Lung (tissue), 12 donors: ENCODE results near the gene PDE6A. TPM values are rescaled to one million over a fixed set of nuclear protein-coding genes. Genes with fewer than 3 reads are reported as not detected.
A peak's percentile ranks its signal among the peaks of the same experiment; 100 is the strongest.

ENCODE experiments used
- ATAC-seq: fragments of 200-7000 bp; cut with Tn5 transposase; one replicate; pipeline ENCODE4 v1.9.1; 2020; ENCODE audit warnings: moderate number of reproducible peaks; ENCODE audit not compliant: insufficient read depth, low FRiP score
- DNase-seq, 3 donors: peaks; one replicate each; pipeline ENCODE4 v3.0.0-alpha.2; 2013 to 2017
- H3K27ac ChIP-seq, 2 donors: one replicate each; pipeline ENCODE4 v1.5.1; 2013; ENCODE audit warnings: mild to moderate bottlenecking in 2 of 2, moderate library complexity in 2 of 2, control low read depth in 1 of 2, inconsistent platforms in 1 of 2, low read depth in 1 of 2, low read length in 1 of 2
- H3K27me3 ChIP-seq, 3 donors: one replicate each; pipeline ENCODE4 v1.5.1; 2013; ENCODE audit warnings: low read length in 2 of 3; ENCODE audit not compliant: control insufficient read depth in 3 of 3, insufficient read depth in 3 of 3
- H3K36me3 ChIP-seq, 4 donors: one replicate each; pipeline ENCODE4 v1.5.1; 2013; ENCODE audit warnings: low read length in 4 of 4, mild to moderate bottlenecking in 1 of 4, moderate library complexity in 1 of 4; ENCODE audit not compliant: control insufficient read depth in 4 of 4, insufficient read depth in 4 of 4
- H3K4me1 ChIP-seq, 5 donors: one replicate each; pipeline ENCODE4 v1.5.1; 2013; ENCODE audit warnings: low read length in 5 of 5, mild to moderate bottlenecking in 2 of 5, moderate library complexity in 1 of 5; ENCODE audit not compliant: control insufficient read depth in 5 of 5, insufficient read depth in 5 of 5
- H3K4me3 ChIP-seq: one replicate; pipeline ENCODE4 v1.5.1; 2013; ENCODE audit warnings: mild to moderate bottlenecking, control low read depth, moderate library complexity
- H3K9ac ChIP-seq, 2 donors: one replicate each; pipeline ENCODE4 v1.5.1; 2013; ENCODE audit warnings: low read length in 2 of 2, control low read depth in 1 of 2; ENCODE audit not compliant: insufficient read depth in 1 of 2
- H3K9me3 ChIP-seq, 4 donors: one replicate each; pipeline ENCODE4 v1.5.1; 2013; ENCODE audit warnings: low read length in 3 of 4, mild to moderate bottlenecking in 1 of 4, moderate library complexity in 1 of 4; ENCODE audit not compliant: control insufficient read depth in 4 of 4, insufficient read depth in 3 of 4
- CTCF ChIP-seq: IDR thresholded peaks from 2 replicates; pipeline ENCODE4 v1.5.1; 2012; ENCODE audit warnings: mild to moderate bottlenecking; ENCODE audit errors: control extremely low read depth, extremely low read depth
- WGBS, 2 donors: extraction: QIAGEN DNeasy Blood & Tissue Kit; methylation state at CpG; one replicate each; pipeline ENCODE4 v1.1.7; 2013; 5-methylcytosine and 5-hydroxymethylcytosine counted together
- polyA plus RNA-seq, 2 donors: library from polyadenylated mRNA; stranded (reverse); fragments of 200-250 nt; gene quantifications; one replicate each; pipeline ENCODE4 v1.2.1, GENCODE V29; 2013
- total RNA-seq, 2 donors: library from RNA; depleted of rRNA in 1 of 2; stranded (reverse); fragments of >200 nt in 1 of 2; gene quantifications; one replicate each; pipeline ENCODE4 v1.2.1, GENCODE V29; 2014 to 2021
- donor health status: control.
- donor health status: control.
- donor health status: Bipolar disorder and iron deficiency.
- donor health status: healthy.
- donor health status: DM: yes; HTN: yes; CAD: no.

The PDE6A gene
- total and polyA plus RNA-seq, 4 donors = 0.03 to 0.06 (median 0.06) TPM; not detected in 1

GRCh38 chr5:149941795-149942194 lies 2.8 kb downstream of the PDE6A start:
- no peaks in the 10 kb centered on the region for H3K27me3 ChIP-seq
- 93 to 94% methylated on average over 4 of the region's 4 CpGs for WGBS, 2 donors
- no peaks in the 10 kb centered on the region for H3K36me3 ChIP-seq
- H3K9me3 ChIP-seq = no peaks in the 10 kb centered on the region
- ATAC-seq (no peak), DNase-seq (no peak)
- H3K4me3 ChIP-seq = no peak overlapping the region
- no peak overlapping the region for H3K9ac ChIP-seq
- peaks cover 3 to 17% (median 5%) of the 10 kb centered on the region in 5 donors for H3K4me1 ChIP-seq
- H3K27ac ChIP-seq = no peak overlapping the region
- no peak for TF ChIP-seq CTCF

- TF ChIP-seq CTCF = no peak
- Histone ChIP-seq H3K27ac (no peak overlapping the region), H3K4me3 (no peak overlapping the region), H3K9ac (no peak overlapping the region), H3K4me1 (peaks cover 3 to 17% (median 5%) of the 10 kb centered on the region in 5 donors), H3K27me3 (no peaks in the 10 kb centered on the region), H3K9me3 (no peaks in the 10 kb centered on the region), H3K36me3 (no peaks in the 10 kb centered on the region)
- ATAC-seq = no peak
- WGBS, 2 donors = 65 to 84% methylated on average over 5 of the region's 5 CpGs
- peak in 1 of 3 donors; percentile 36 for DNase-seq
Observed at GRCh38 chr5:149940941-149941644, 3.5 kb downstream of the PDE6A start.

GRCh38 chr5:149940077-149940574 lies 4.5 kb downstream of the PDE6A start:
- H3K36me3 ChIP-seq = no peaks in the 10 kb centered on the region
- WGBS, 2 donors = 28 to 70% methylated on average over 9 of the region's 9 CpGs
- peak in 2 of 3 donors; percentile 51 to 69 for DNase-seq
- peaks cover 3 to 20% (median 5%) of the 10 kb centered on the region in 5 donors for H3K4me1 ChIP-seq
- no peak overlapping the region for H3K9ac ChIP-seq
- TF ChIP-seq CTCF = no peak
- ATAC-seq = no peak
- no peaks in the 10 kb centered on the region for H3K9me3 ChIP-seq
- H3K27ac ChIP-seq = no peak overlapping the region
- H3K4me3 ChIP-seq = no peak overlapping the region
- no peaks in the 10 kb centered on the region for H3K27me3 ChIP-seq

GRCh38 chr5:149939546-149939945 lies 5.0 kb downstream of the PDE6A start:
- H3K9me3 ChIP-seq = no peaks in the 10 kb centered on the region
- ATAC-seq (no peak), DNase-seq (no peak)
- no peaks in the 10 kb centered on the region for H3K36me3 ChIP-seq
- TF ChIP-seq CTCF = no peak
- H3K27me3 ChIP-seq = no peaks in the 10 kb centered on the region
- no peak overlapping the region for H3K9ac ChIP-seq
- WGBS, 2 donors = 36 to 57% methylated on average over 6 of the region's 6 CpGs
- no peak overlapping the region for H3K4me3 ChIP-seq
- peaks cover 0 to 21% (median 4%) of the 10 kb centered on the region in 5 donors for H3K4me1 ChIP-seq
- H3K27ac ChIP-seq = no peak overlapping the region
